Subcutaneous abdominal adipose tissue (tissue), 5 donors: ENCODE measurements around the gene SATB2.

Experiments
- H3K27ac ChIP-seq: one replicate; pipeline ENCODE4 v1.7.0; 2013; ENCODE audit warnings: low read depth, mild to moderate bottlenecking, inconsistent platforms, low read length, moderate library complexity
- H3K27me3 ChIP-seq, 5 donors: one replicate each; pipeline ENCODE4 v1.7.0; 2013; ENCODE audit warnings: low read length in 5 of 5, inconsistent platforms in 1 of 5; ENCODE audit not compliant: control insufficient read depth in 5 of 5, insufficient read depth in 4 of 5
- H3K36me3 ChIP-seq, 5 donors: one replicate each; pipeline ENCODE4 v1.7.0; 2013; ENCODE audit warnings: low read length in 5 of 5; ENCODE audit not compliant: control insufficient read depth in 5 of 5, insufficient read depth in 5 of 5
- H3K4me1 ChIP-seq, 5 donors: one replicate each; pipeline ENCODE4 v1.7.0; 2013; ENCODE audit warnings: low read length in 5 of 5, mild to moderate bottlenecking in 3 of 5, moderate library complexity in 1 of 5; ENCODE audit not compliant: control insufficient read depth in 5 of 5, insufficient read depth in 5 of 5
- H3K4me3 ChIP-seq, 5 donors: one replicate each; pipeline ENCODE4 v1.7.0; 2013; ENCODE audit warnings: low read length in 5 of 5, low read depth in 1 of 5
- H3K9ac ChIP-seq, 5 donors: one replicate each; pipeline ENCODE4 v1.7.0; 2013; ENCODE audit warnings: low read length in 5 of 5, mild to moderate bottlenecking in 4 of 5, moderate library complexity in 3 of 5
- H3K9me3 ChIP-seq, 5 donors: one replicate each; pipeline ENCODE4 v1.7.0; 2013; ENCODE audit warnings: low read length in 5 of 5; ENCODE audit not compliant: control insufficient read depth in 5 of 5
- donor health status: healthy.
- donor health status: healthy.
- donor health status: healthy.
- donor health status: healthy.
- donor health status: healthy.

The SATB2 gene

GRCh38 chr2:199315299-199316179 is 142.2 kb downstream of the SATB2 start:
- H3K36me3 ChIP-seq: peaks cover 0 to 13% (median 3%) of the 10 kb centered on the region in 5 donors

GRCh38 chr2:199312931-199313330 is 144.8 kb downstream of the SATB2 start:
- H3K27me3 ChIP-seq: no peaks in the 10 kb centered on the region
- H3K9me3 ChIP-seq: no peaks in the 10 kb centered on the region
- peaks cover 5 to 17% (median 9%) of the 10 kb centered on the region in 5 donors for H3K36me3 ChIP-seq
- H3K9ac ChIP-seq: no peak overlapping the region
- no peak overlapping the region for H3K4me3 ChIP-seq
- H3K27ac ChIP-seq: no peak overlapping the region
- H3K4me1 ChIP-seq: no peaks in the 10 kb centered on the region

More at GRCh38 chr2:199315299-199316179, 142.2 kb downstream of the SATB2 start:
- Histone ChIP-seq H3K27ac (no peak overlapping the region), H3K9me3 (no peaks in the 10 kb centered on the region), H3K9ac (no peak overlapping the region), H3K4me3 (no peak overlapping the region), H3K4me1 (no peaks in the 10 kb centered on the region), H3K27me3 (no peaks in the 10 kb centered on the region)

GRCh38 chr2:199310771-199311585 is 146.8 kb downstream of the SATB2 start:
- Histone ChIP-seq H3K27ac (no peak overlapping the region), H3K4me1 (no peaks in the 10 kb centered on the region), H3K36me3 (peaks cover 5 to 11% (median 7%) of the 10 kb centered on the region in 5 donors), H3K4me3 (no peak overlapping the region), H3K27me3 (no peaks in the 10 kb centered on the region), H3K9ac (no peak overlapping the region), H3K9me3 (no peaks in the 10 kb centered on the region)

DNA sequence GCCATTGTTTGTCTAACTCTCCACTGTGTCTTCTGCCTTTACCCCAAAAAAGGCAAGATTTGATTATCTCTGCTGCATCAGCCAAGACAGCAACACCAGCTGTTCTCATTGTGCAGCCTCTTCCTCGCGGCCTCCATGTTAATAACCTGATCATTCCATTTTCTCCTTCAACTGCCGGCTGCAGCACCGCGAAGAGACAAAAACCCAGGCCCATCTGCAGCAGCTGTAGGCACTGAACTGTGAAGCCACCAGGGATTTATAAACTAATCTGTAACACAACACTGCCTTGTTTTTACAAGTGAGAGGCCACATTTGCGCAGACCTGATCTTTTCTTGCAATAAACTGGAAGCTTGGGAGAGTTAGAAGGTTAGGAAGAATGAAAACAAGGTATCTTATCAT is 147.8 kb downstream of the SATB2 start:
- no peak overlapping the region for H3K4me3 ChIP-seq
- no peaks in the 10 kb centered on the region for H3K9me3 ChIP-seq
- no peaks in the 10 kb centered on the region for H3K4me1 ChIP-seq
- no peaks in the 10 kb centered on the region for H3K27me3 ChIP-seq
- H3K9ac ChIP-seq: no peak overlapping the region
- H3K27ac ChIP-seq: no peak overlapping the region
- peaks cover 4 to 11% (median 6%) of the 10 kb centered on the region in 5 donors for H3K36me3 ChIP-seq

DNA sequence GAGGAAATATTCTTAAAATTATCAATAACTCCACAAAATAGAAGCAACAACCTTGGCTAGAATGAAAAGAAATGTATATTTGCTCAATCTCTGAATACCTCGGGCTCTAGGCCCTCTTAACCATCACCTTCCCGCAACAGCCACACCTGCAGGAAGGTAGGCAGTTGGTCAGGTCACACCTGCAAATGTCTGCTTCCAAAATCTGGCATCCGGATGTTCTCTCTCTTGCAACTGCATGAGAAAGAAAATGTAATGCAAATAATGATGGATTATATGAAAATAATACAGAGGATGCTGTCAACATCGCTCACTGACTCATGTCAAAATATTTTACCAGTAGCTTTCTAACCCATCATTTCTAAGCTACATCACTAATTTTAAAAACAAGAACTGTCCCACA is 148.3 kb downstream of the SATB2 start:
- Histone ChIP-seq H3K4me1 (no peaks in the 10 kb centered on the region), H3K36me3 (peaks cover 4 to 11% (median 7%) of the 10 kb centered on the region in 5 donors), H3K9me3 (no peaks in the 10 kb centered on the region), H3K27ac (no peak overlapping the region), H3K9ac (no peak overlapping the region), H3K4me3 (no peak overlapping the region), H3K27me3 (no peaks in the 10 kb centered on the region)

DNA sequence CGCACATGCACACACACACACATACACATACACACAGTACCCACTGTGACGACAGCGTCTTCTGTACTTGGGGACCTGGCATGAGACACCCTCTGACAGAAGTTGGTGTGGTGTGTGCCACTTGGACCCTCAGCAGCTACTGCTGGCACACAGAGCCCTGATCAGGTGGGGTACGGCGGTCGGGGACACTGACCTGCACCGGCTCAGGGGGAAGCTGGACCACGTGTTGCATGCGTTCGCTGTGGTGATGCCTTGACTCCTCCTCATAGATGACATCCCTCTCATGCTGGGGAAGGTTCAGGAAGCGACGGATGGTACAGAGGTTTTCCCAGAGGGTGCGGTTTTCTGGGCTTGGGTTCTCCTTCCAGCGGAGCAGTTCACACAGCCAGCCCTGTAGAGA is 149.2 kb downstream of the SATB2 start:
- H3K4me3 ChIP-seq: no peak overlapping the region
- H3K36me3 ChIP-seq: peaks cover 4 to 11% (median 7%) of the 10 kb centered on the region in 5 donors
- H3K27me3 ChIP-seq: no peaks in the 10 kb centered on the region
- no peak overlapping the region for H3K9ac ChIP-seq
- no peaks in the 10 kb centered on the region for H3K9me3 ChIP-seq
- no peaks in the 10 kb centered on the region for H3K4me1 ChIP-seq
- H3K27ac ChIP-seq: no peak overlapping the region

DNA sequence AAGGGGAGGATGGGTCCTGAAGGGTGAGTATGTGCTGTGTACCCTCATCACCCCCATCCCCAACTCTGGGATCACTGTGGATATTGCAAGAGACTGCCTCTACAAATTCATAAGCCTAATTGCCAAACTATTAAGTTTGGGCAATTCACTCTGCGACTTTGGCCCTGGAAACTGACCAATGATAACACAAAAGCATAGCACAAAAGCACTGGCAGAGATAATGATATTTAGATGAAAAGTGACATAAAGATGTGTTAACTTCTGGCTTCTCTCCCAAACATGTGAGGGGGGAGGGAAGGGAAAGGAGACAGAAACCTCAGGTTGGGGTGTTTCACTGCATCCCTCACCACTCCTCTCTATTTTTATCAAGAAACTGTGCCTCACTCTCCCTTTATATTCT is 150.3 kb downstream of the SATB2 start:
- peaks cover 4 to 11% (median 7%) of the 10 kb centered on the region in 5 donors for H3K36me3 ChIP-seq
- H3K9ac ChIP-seq: no peak overlapping the region
- H3K4me1 ChIP-seq: no peaks in the 10 kb centered on the region
- H3K27me3 ChIP-seq: no peaks in the 10 kb centered on the region
- no peak overlapping the region for H3K4me3 ChIP-seq
- no peaks in the 10 kb centered on the region for H3K9me3 ChIP-seq
- H3K27ac ChIP-seq: no peak overlapping the region

DNA sequence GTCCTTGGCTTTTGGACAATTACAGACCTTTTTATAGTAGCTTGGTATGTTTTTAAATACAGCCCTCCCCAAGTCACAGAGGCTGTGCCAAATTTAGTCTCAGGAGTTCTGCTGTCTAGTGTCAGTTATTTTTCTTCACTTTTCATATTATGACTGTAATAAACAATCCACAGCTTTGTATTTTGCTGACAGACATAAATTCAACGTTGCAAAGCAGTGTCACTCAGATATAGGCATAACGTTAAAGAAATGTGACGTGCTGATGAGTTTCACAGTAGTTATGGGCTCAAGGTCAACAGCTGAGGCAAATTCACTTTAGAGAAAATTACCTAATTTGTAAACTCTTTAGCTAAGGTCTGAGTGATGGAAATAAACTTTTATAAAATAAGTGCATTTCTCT is 151.6 kb downstream of the SATB2 start:
- H3K27ac ChIP-seq: no peak overlapping the region
- peaks cover 4 to 11% (median 8%) of the 10 kb centered on the region in 5 donors for H3K36me3 ChIP-seq
- H3K9me3 ChIP-seq: no peaks in the 10 kb centered on the region
- H3K9ac ChIP-seq: no peak overlapping the region
- H3K4me3 ChIP-seq: no peak overlapping the region
- no peaks in the 10 kb centered on the region for H3K4me1 ChIP-seq
- no peaks in the 10 kb centered on the region for H3K27me3 ChIP-seq

DNA sequence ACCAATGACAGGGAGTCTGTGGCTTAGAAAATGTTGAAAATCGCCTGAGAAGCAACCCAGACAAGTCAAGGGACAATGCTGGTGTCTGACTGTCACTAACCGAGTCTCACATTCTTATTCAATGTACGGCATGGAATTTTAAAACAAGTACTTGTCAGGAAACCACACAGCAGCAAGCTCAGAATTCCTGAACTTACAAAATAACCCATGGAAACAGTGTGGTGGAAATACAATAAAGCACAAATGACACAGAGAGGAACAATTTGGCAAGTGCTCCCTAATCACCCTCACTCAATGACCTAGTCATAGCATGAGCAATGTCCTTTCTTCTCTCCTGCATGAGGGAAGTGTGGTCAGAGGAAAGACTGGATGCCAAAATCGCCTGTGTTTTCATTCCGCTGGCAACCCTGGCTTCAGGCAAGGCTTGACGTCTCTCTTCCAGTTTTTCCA is 154.0 kb downstream of the SATB2 start:
- Histone ChIP-seq H3K9ac (no peak overlapping the region), H3K9me3 (no peaks in the 10 kb centered on the region), H3K27me3 (no peaks in the 10 kb centered on the region), H3K27ac (no peak overlapping the region), H3K36me3 (peaks cover 6 to 11% (median 7%) of the 10 kb centered on the region in 5 donors), H3K4me1 (no peaks in the 10 kb centered on the region), H3K4me3 (no peak overlapping the region)

DNA sequence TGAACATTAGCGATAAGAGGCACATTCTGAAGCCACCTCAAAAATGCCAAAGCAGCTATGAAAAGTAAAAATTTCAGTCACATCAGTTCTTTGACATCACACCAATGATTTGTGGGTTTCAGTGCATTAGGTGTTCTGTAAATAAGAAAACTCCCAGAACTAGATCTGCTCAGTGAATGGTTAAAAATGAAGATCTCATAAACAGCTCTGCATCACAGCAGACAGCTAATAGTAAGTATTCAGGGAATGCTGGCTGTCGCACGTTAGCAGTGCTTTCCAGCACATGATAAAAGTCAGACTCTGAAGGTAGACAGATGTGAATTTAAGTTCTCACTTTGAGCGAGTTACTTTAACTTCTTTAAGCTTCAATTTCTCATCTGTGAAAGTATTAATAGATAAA is 154.9 kb downstream of the SATB2 start:
- Histone ChIP-seq H3K27me3 (no peaks in the 10 kb centered on the region), H3K9me3 (no peaks in the 10 kb centered on the region), H3K9ac (no peak overlapping the region), H3K27ac (no peak overlapping the region), H3K4me3 (no peak overlapping the region), H3K36me3 (peaks cover 0 to 10% (median 3%) of the 10 kb centered on the region in 5 donors), H3K4me1 (no peaks in the 10 kb centered on the region)
